H54 (cell line): ENCODE measurements around the gene PAQR8.

Experiments
- DNase-seq: peaks from one replicate; pipeline ENCODE4 v3.0.0; 2011; ENCODE audit warnings: low spot score, mixed read lengths; ENCODE audit not compliant: insufficient read length
- FAIRE-seq: peaks from 3 replicates; lab custom pipeline; 2011; peaks lifted over from hg19 to GRCh38; lab: Jason Lieb, UNC
- POLR2A ChIP-seq: IDR thresholded peaks from 2 replicates; pipeline ENCODE4 v1.6.1; 2011; ENCODE audit warnings: low read depth, mild to moderate bottlenecking, low read length

PAQR8 gene

GRCh38 chr6:52361945-52362442, at the start of gene PAQR8:
TSS of gene PAQR8 (plus strand) at chr6:52362151. CDS start at chr6:52403214, 41,063 bp downstream.
- FAIRE-seq (no peak), DNase-seq (peak; percentile 95)
- peak; percentile 80 for TF ChIP-seq POLR2A

DNA sequence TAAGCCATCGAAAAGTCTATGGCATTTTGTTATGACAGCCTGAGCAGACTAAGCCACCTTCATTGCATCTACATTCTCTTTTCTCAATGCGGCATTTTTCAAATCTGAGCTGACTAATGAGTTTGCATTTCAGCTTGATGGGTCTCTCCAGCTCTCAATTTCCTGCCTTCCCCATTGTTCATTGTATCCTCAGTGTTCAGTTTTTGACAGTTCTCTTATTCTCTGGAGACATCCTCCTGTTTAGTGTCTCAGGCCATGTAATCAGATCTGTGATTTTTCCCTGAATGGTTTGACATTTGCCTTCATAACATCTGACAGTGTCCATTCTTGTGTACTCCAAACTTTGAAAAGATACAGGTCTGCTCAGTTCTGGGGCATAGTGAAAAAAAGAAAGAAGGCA, 49.5 kb upstream of the PAQR8 start:
- no peak for TF ChIP-seq POLR2A
- DNase-seq (no peak), FAIRE-seq (no peak)

GRCh38 chr6:52314752-52315151, 47.2 kb upstream of the PAQR8 start:
- DNase-seq (no peak), FAIRE-seq (no peak)
- no peak for TF ChIP-seq POLR2A

- FAIRE-seq = no peak
- no peak for TF ChIP-seq POLR2A
- no peak for DNase-seq
These were observed 44.7 kb upstream of the PAQR8 start for GRCh38 chr6:52317211-52317610.

DNA sequence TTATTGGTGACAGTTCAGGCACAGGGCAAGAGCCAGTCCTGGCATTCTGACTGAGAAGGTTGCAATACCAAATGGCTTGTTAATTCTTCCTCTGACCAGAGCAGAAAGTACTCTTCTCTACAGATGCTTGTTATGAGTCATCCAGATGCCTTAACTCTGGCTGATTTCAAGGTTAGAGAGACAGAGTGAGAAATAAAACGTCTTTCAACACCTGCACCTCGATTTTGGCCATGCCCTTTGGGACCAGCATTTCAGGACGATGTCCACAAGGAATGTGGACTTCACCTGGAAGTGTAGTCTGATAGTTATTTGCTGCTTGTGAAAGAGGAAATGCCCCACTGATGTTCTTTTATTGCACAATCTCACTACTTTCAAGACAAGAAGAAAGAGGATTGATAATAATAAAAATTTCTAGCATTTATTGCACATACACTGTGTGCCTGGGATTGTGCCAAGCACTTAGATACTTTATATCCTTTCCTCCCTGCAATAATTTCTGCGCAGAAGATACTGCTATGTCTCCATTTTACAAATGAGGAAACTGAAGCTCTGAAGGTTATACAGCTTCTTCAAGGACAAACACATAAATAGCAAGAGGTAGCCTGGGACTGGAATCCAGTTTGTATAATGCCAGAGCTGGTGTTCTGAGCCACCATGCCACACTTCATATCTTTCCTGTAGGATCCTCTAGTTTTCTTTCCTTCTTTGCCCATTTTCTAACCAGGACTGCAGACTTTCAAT, 43.9 kb upstream of the PAQR8 start:
- TF ChIP-seq POLR2A = no peak
- peak; percentile 71 for FAIRE-seq
- DNase-seq = peak; percentile 38

GRCh38 chr6:52324189-52324588, 37.8 kb upstream of the PAQR8 start:
- no peak for TF ChIP-seq POLR2A
- FAIRE-seq = no peak
- DNase-seq = no peak

DNA sequence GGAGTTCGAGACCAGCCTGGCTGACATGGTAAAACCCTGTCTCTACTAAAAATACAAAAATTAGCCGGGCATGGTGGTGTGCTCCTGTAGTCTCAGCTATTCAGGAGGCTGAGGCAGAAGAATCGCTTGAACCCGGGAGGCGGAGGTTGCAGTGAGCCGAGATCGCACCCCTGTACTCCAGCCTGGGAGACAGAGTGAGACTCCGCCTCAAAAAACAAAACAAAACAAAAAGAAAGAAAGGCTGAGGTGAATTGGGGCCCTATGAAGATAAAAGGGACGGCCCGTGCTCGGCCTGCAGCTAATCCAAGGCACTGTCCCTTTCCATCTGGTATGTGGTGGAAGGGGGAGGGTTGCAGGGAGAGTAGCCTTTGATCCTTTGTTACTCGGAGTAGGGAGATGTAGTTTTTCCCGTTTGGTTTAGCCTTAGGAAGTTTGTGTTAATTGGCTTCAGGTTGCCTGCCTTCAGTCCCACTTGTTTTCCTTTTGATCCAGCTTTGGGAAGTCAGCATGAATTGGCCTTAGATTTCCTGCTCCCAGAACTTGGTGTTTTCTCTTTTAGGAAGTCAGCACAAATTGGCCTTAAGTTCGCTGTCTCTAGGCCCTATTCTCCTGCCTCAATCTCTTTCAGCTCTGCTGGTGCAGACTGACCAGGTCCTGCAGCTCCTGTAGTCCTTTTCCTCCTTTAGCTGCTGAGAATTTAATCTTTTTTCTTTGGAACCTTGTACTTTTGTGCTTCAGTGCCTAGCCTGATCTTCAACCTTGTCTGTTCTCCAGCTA, 36.1 kb upstream of the PAQR8 start:
- no peak for TF ChIP-seq POLR2A
- DNase-seq (no peak), FAIRE-seq (no peak)

GRCh38 chr6:52326540-52327364, 35.2 kb upstream of the PAQR8 start:
- DNase-seq = no peak
- no peak for FAIRE-seq
- TF ChIP-seq POLR2A = no peak

GRCh38 chr6:52328303-52328662, 33.7 kb upstream of the PAQR8 start:
- no peak for FAIRE-seq
- no peak for TF ChIP-seq POLR2A
- DNase-seq = no peak

DNA sequence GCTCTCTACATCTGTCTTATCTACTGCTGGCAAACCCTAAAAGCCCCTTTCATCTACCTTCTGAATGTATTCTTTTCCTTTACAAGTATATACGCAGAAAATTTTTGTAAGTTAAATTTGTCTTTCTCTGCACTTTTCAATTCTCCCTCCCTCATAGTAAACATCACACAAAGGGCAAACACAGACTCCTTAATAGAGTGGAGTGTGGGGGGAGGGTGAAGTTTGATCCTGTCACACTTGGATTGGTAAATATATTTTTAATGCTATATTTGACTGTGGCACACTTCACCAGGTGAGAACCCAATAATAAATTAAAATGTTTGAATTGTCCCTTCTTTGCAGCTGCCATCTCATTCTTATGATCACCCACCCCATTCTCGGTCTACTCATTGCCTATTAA, 33.2 kb upstream of the PAQR8 start:
- TF ChIP-seq POLR2A = no peak
- FAIRE-seq (no peak), DNase-seq (no peak)

DNA sequence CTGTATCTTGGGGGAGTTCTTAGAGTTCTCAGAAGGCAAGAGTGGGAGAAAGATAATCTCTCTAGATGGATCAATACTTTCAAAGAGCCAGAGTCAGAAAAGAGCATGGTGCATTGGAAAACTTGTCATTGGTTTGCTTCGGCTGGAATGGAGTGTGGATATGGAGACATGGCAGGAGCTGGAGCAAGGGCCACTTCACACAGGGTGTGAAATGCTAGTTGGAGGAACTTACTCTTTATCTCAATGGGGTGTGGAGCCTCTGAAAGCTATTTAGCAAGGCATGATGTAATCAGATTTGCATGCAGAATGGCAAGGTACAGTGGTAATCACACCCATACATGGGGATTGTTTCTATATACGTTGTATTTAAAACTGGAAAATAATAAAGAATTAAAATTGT, 31.5 kb upstream of the PAQR8 start:
- no peak for TF ChIP-seq POLR2A
- FAIRE-seq (no peak), DNase-seq (no peak)

DNA sequence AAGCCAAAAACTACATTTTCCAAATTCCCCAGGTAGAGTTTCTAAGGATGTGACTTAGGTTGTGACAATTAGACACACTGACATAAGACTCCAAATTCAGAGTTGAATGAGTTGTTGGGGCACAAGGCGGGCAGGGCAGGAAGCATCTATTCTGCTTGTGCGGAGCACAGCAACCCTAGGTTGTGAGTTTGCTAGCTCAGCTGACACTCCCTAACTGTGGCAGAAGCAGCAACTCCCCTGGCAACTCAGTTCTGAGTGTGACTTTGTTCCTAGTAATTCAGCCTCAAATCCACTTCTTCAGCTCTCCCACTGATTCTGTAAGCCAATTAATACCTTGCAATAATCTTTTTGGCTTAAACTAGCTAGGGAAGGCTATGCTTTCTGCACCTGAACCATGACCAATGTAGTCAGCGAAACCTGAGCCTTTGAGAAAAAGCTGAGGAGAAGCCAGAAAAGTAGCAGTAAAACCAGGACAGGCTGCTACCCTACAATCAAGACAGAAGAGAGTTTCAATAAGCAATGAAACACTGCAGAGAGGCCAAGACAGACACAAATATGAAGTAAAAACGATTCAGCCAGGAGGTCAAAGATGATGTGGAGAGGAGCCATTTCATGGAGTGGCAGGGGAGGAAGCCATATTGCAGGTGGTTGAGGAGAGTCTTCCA, 30.0 kb upstream of the PAQR8 start:
- FAIRE-seq (no peak), DNase-seq (no peak)
- TF ChIP-seq POLR2A = no peak

DNA sequence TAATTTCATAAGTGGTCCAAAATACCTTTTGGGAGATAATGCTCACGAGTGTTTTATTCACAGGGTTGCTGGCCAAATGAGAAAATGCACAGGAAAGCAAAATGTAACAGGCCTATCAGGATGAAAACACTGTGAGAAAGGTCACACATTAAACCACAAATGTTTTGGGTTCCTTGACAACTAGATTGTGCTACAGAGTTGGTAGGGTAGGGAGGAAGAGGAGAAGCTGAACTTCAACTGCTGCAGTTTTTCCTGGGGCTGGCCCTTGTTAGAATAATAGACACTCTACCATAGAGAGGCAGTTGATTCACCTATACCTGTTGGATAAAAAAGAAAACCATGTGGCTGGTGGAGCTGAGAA, 28.1 kb upstream of the PAQR8 start:
- TF ChIP-seq POLR2A = no peak
- DNase-seq (no peak), FAIRE-seq (no peak)
